ENCODE results near the gene UBE2H.

The UBE2H gene

GRCh38 chr7:129785685-129786514 lies 166.9 kb downstream of the UBE2H start:
- in situ Hi-C loops (cut with MboI; ENCODE audit: low pct_unique_long_range_greater_than_20kb, low sequenced_read_pairs, unreplicated experiment): no loop called here
- TF ChIP-seq, protein P1, sequence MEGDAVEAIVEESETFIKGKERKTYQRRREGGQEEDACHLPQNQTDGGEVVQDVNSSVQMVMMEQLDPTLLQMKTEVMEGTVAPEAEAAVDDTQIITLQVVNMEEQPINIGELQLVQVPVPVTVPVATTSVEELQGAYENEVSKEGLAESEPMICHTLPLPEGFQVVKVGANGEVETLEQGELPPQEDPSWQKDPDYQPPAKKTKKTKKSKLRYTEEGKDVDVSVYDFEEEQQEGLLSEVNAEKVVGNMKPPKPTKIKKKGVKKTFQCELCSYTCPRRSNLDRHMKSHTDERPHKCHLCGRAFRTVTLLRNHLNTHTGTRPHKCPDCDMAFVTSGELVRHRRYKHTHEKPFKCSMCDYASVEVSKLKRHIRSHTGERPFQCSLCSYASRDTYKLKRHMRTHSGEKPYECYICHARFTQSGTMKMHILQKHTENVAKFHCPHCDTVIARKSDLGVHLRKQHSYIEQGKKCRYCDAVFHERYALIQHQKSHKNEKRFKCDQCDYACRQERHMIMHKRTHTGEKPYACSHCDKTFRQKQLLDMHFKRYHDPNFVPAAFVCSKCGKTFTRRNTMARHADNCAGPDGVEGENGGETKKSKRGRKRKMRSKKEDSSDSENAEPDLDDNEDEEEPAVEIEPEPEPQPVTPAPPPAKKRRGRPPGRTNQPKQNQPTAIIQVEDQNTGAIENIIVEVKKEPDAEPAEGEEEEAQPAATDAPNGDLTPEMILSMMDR (IDR thresholded peaks at IDR 0.05; ENCODE audit: extremely low read depth, insufficient read depth, missing control alignments): no peak
- DNase-seq (ENCODE audit: low spot score): peak; percentile 65

- in situ Hi-C loops (cut with MboI; ENCODE audit: low pct_unique_long_range_greater_than_20kb, low sequenced_read_pairs, unreplicated experiment): no loop called here
- TF ChIP-seq, protein P1 (IDR thresholded peaks at IDR 0.05; ENCODE audit: extremely low read depth, insufficient read depth, missing control alignments): no peak
- DNase-seq (ENCODE audit: low spot score): peak; percentile 65
Measured at GRCh38 chr7:129784783-129785684, 167.7 kb downstream of the UBE2H start.

- in situ Hi-C loops (cut with MboI; ENCODE audit: low pct_unique_long_range_greater_than_20kb, low sequenced_read_pairs, unreplicated experiment): no loop called here
- DNase-seq (ENCODE audit: low spot score): no peak
- TF ChIP-seq, protein P1 (IDR thresholded peaks at IDR 0.05; ENCODE audit: extremely low read depth, insufficient read depth, missing control alignments): no peak
Measured at GRCh38 chr7:129784437-129784782, 168.3 kb downstream of the UBE2H start.

- in situ Hi-C loops (cut with MboI; ENCODE audit: low pct_unique_long_range_greater_than_20kb, low sequenced_read_pairs, unreplicated experiment): no loop called here
- no peak for DNase-seq (ENCODE audit: low spot score)
- TF ChIP-seq, protein P1 (IDR thresholded peaks at IDR 0.05; ENCODE audit: extremely low read depth, insufficient read depth, missing control alignments): no peak
Measured at GRCh38 chr7:129783584-129783919, 169.2 kb downstream of the UBE2H start.

- no peak for DNase-seq (ENCODE audit: low spot score)
- TF ChIP-seq, protein P1 (IDR thresholded peaks at IDR 0.05; ENCODE audit: extremely low read depth, insufficient read depth, missing control alignments): no peak
- in situ Hi-C loops (cut with MboI; ENCODE audit: low pct_unique_long_range_greater_than_20kb, low sequenced_read_pairs, unreplicated experiment): no loop called here
Measured at GRCh38 chr7:129782818-129783583, 169.8 kb downstream of the UBE2H start.
